ENCODE results near the gene ANGPTL4.
"Not testable (repeated sequence)": the region's sequence is repeated elsewhere in the genome, so short reads cannot be mapped to it uniquely, and the experiment has no call there.

The ANGPTL4 gene

GRCh38 chr19:8361921-8362793, 1.8 kb upstream of the ANGPTL4 start:
- no peak for DNase-seq (ENCODE audit: low read depth, low spot score)

DNA sequence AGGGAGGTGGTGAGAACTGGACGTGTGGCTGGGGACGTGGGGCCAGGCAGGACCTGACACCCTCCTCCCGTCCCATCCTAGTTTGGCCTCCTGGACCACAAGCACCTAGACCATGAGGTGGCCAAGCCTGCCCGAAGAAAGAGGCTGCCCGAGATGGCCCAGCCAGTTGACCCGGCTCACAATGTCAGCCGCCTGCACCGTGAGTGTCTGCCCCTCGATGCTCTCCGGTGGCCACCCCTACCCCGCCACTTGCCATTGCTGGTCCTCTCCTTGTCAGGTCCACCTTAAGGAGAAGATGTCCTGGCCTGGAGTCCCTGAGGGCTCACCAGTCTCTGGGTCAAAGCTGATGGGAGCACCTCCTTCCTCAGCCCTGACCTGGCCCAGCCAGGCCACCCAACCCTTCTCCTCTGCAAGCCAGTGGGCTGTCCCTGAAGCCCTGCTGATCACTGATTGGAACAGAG, 2.2 kb downstream of the ANGPTL4 start:
- DNase-seq (ENCODE audit: low read depth, low spot score) = no peak

DNA sequence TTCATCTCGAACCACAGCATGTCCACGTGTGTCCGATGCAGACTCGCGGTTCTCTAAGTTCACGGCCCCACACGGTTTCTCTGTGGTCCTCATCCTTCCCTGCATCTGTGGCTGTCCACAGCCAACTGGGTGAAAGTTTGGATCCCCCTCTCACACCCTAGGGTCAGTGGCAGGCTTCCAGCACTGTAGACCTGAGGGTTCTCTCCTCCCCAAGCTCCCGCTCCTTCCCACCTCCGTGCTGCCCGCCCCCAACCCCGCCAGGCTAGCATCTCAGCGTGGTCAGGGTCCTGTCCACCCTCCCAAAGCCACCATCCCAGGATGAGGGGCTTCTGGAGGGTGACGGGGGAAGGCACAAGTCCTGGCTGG, 3.0 kb downstream of the ANGPTL4 start:
- DNase-seq (ENCODE audit: low read depth, low spot score) = no peak

- no peak for DNase-seq (ENCODE audit: low read depth, low spot score)
These were observed 3.5 kb downstream of the ANGPTL4 start for GRCh38 chr19:8367327-8368001.

GRCh38 chr19:8370176-8371010, 6.4 kb downstream of the ANGPTL4 start:
- DNase-seq (ENCODE audit: low read depth, low spot score) = no peak

GRCh38 chr19:8371011-8371804, 7.3 kb downstream of the ANGPTL4 start:
- no peak for DNase-seq (ENCODE audit: low read depth, low spot score)

DNA sequence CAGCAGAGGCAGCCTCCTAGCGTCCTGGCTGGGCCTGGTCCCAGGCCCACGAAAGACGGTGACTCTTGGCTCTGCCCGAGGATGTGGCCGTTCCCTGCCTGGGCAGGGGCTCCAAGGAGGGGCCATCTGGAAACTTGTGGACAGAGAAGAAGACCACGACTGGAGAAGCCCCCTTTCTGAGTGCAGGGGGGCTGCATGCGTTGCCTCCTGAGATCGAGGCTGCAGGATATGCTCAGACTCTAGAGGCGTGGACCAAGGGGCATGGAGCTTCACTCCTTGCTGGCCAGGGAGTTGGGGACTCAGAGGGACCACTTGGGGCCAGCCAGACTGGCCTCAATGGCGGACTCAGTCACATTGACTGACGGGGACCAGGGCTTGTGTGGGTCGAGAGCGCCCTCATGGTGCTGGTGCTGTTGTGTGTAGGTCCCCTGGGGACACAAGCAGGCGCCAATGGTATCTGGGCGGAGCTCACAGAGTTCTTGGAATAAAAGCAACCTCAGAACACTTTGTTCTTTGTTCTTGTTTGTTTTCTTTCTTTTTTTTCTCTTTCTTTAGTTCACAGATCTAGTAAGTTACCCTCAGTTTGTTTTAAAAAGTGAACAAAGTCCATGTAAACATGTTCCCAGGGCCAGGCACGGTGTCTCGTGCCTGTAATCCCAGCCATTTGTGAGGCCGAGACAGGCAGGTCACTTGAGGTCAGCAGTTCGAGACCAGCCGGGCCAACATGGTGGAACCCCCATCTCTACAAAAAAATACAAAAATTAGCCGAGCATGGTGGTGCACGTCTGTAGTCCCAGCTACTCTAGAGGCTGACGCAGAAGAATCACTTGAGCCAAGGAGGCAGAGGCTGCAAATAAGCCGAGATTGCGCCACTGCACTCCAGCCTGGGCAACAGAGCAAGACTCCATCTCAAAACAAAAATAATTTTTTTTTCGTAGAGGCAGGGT, 10.2 kb downstream of the ANGPTL4 start:
- no peak for DNase-seq (ENCODE audit: low read depth, low spot score)

DNA sequence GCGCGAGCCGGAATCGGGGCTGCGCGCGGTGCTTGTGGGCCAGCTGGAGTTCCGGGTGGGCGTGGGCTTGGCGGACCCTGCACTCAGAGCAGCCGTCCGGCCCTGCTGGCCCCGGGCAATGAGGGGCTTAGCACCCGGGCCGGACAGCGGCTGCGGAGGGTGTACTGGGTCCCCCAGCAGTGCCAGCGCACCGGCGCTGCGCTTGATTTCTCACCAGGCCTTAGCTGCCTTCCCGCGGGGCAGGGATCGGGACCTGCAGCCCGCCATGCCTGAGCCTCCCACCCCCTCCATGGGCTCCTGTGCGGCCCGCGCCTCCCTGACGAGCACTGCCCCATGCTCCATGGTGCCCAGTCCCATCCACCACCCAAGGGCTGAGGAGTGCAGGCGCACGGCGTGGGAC, 11.8 kb downstream of the ANGPTL4 start:
- not testable (repeated sequence) for DNase-seq (ENCODE audit: low read depth, low spot score)

GRCh38 chr19:8376373-8376974, 12.5 kb downstream of the ANGPTL4 start:
- DNase-seq (ENCODE audit: low read depth, low spot score) = not testable (repeated sequence)

DNA sequence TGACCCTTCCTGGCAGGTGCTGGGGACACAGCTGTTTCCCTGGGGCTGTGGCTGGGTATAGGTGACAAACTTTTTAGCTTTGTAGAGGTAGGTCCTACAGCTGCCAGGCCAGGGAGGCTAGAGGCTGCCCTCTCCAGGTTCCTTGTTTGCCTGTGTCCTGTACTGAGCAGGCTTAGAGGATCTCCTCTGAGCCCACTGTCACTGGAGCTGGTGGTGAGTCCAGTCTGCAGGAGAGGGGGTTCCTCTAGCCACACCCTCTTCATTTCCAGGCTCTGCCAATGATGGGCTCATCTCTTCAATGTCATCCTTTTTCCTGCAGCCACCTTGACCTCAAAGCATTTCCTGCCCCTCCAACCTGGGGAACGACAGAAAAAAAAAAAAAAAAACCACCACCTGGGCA, 13.6 kb downstream of the ANGPTL4 start:
- DNase-seq (ENCODE audit: low read depth, low spot score) = no peak

DNA sequence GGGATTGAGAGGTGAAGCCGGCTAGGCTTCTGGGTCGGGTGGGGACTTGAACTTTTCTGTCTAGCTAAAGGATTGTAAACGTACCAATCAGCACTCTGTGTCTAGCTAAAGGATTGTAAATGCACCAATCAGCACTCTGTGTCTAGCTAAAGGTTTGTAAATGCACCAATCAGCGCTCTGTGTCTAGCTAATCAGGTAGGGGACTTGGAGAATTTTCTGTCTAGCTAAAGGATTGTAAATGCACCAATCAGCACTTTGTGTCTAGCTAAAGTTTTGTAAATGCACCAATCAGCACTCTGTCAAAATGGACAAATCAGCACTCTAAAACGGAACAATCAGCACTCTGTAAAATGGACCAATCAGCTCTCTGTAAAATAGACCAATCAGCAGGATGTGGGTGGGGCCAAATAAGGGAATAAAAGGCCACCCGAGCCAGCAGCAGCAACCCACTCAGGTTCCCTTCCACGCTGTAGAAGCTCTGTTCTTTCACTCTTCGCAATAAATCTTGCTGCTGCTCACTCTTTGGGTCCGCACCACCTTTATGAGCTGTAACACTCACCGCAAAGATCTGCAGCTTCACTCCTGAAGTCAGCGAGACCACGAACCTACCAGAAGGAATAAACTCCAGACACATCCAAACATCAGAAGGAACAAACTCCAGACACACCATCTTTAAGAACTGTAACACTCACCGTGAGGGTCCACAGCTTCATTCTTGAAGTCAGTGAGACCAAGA, 15.4 kb downstream of the ANGPTL4 start:
- DNase-seq (ENCODE audit: low read depth, low spot score) = not testable (repeated sequence)

GRCh38 chr19:8384569-8384968, 20.6 kb downstream of the ANGPTL4 start:
- not testable (repeated sequence) for DNase-seq (ENCODE audit: low read depth, low spot score)

DNA sequence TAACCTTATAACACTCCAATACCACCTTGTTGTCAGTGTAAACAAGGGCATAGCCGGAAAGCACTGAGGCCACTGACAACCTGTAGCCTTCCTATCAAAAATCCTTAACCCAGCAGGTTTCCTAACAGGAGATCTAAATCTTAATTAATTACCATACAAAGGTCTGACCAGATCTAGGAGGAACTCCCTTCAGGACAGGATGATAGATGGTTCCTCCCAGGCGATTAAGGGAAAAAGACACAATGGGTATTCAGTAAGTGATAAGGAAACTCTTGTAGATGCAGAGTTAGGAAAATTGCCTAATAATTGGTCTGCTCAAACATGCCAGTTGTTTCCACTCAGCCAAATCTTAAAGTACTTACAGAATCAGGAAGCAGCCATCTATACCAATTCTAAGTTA, 21.1 kb downstream of the ANGPTL4 start:
- DNase-seq (ENCODE audit: low read depth, low spot score) = not testable (repeated sequence)

DNA sequence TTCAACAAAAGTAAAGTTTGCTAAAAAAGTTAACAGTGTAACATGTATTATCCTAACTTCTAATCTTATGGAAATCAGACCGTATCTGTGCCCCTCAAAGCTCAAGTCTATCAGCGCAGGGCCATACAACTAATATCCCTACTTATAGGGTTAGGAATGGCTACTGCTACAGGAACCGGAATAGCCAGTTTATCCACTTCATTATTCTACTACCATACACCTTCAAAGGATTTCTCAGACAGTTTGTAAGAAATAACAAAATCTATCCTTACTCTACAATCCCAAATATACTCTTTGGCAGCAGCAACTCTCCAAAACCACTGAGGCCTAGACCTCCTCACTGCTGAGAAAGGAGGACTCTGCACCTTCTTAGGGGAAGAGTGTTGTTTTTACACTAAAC, 21.6 kb downstream of the ANGPTL4 start:
- not testable (repeated sequence) for DNase-seq (ENCODE audit: low read depth, low spot score)

GRCh38 chr19:8386419-8386818, 22.5 kb downstream of the ANGPTL4 start:
- DNase-seq (ENCODE audit: low read depth, low spot score) = not testable (repeated sequence)

GRCh38 chr19:8386990-8387389, 23.0 kb downstream of the ANGPTL4 start:
- no peak for DNase-seq (ENCODE audit: low read depth, low spot score)

GRCh38 chr19:8387688-8388611, 24.0 kb downstream of the ANGPTL4 start:
- no peak for DNase-seq (ENCODE audit: low read depth, low spot score)

- DNase-seq (ENCODE audit: low read depth, low spot score) = no peak
These were observed 24.6 kb downstream of the ANGPTL4 start for GRCh38 chr19:8388612-8388958.
